MM.1S (cell line): ENCODE results near the gene KCND2.

Source experiments
- DNase-seq: peaks from one replicate; pipeline ENCODE4 v3.0.0-alpha.2; 2015
- H2AFZ ChIP-seq: fragments of 300-600 bp; sonication (generic); 2 replicates; pipeline ENCODE4 v1.6.0; 2016; ENCODE audit warnings: antibody characterized with exemption, low read length
- H3F3A ChIP-seq: fragments of 300-600 bp; sonication (generic); 2 replicates; pipeline ENCODE4 v1.6.1; 2016; ENCODE audit warnings: mild to moderate bottlenecking, antibody characterized with exemption, low read length, moderate library complexity, mixed read lengths; ENCODE audit not compliant: insufficient read depth
- H3K27ac ChIP-seq: fragments of 300-600 bp; sonication (generic); 2 replicates; pipeline ENCODE4 v1.5.1; 2016; ENCODE audit warnings: mild to moderate bottlenecking, low read length
- H3K27me3 ChIP-seq: fragments of 300-600 bp; sonication (generic); replicated peaks from 2 replicates; pipeline ENCODE4 v1.6.0; 2016; ENCODE audit warnings: low read length; ENCODE audit not compliant: insufficient read depth
- H3K36me3 ChIP-seq: fragments of 300-600 bp; sonication (generic); replicated peaks from 2 replicates; pipeline ENCODE4 v1.6.1; 2016; ENCODE audit warnings: mild to moderate bottlenecking, low read length, mixed read lengths; ENCODE audit not compliant: insufficient read depth
- H3K4me1 ChIP-seq: fragments of 300-600 bp; sonication (generic); 2 replicates; pipeline ENCODE4 v1.6.1; 2016; ENCODE audit warnings: low read length, mixed read lengths
- H3K4me2 ChIP-seq: fragments of 300-600 bp; sonication (generic); 2 replicates; pipeline ENCODE4 v1.6.0; 2016; ENCODE audit warnings: low read depth, low read length
- H3K4me3 ChIP-seq: fragments of 300-600 bp; sonication (generic); 2 replicates; pipeline ENCODE4 v1.5.1; 2016; ENCODE audit warnings: low read length, mixed read lengths
- H3K79me2 ChIP-seq: fragments of 300-600 bp; sonication (generic); 2 replicates; pipeline ENCODE4 v1.6.1; 2016; ENCODE audit warnings: mixed run types, low read length, mixed read lengths
- H3K9ac ChIP-seq: fragments of 300-600 bp; sonication (generic); 2 replicates; pipeline ENCODE4 v1.6.1; 2016; ENCODE audit warnings: low read length, mixed read lengths
- H3K9me2 ChIP-seq: fragments of 300-600 bp; sonication (generic); replicated peaks from 2 replicates; pipeline ENCODE4 v1.6.1; 2016; ENCODE audit warnings: mild to moderate bottlenecking, low read length, mixed read lengths; ENCODE audit not compliant: insufficient read depth
- H3K9me3 ChIP-seq: fragments of 300-600 bp; sonication (generic); replicated peaks from 2 replicates; pipeline ENCODE4 v1.6.1; 2016; ENCODE audit warnings: mild to moderate bottlenecking, low read length, mixed read lengths; ENCODE audit not compliant: insufficient read depth
- H4K20me1 ChIP-seq: fragments of 300-600 bp; sonication (generic); 2 replicates; pipeline ENCODE4 v1.6.1; 2016; ENCODE audit warnings: mild to moderate bottlenecking, low read length, moderate library complexity, mixed read lengths; ENCODE audit not compliant: insufficient read depth
- CTCF ChIP-seq: fragments of 300-600 bp; sonication (generic); IDR thresholded peaks from 2 replicates; pipeline ENCODE4 v1.5.1; 2016; ENCODE audit warnings: antibody characterized with exemption, low read length, mixed read lengths
- EZH2 ChIP-seq: fragments of 300-600 bp; sonication (generic); optimal IDR thresholded peaks from 2 replicates; pipeline ENCODE3; 2017; ENCODE audit warnings: low read depth, mild to moderate bottlenecking, antibody characterized with exemption, low read length, mixed read lengths
- EZH2phosphoT487 ChIP-seq: fragments of 300-600 bp; sonication (generic); IDR thresholded peaks from 2 replicates; pipeline ENCODE4 v1.6.1; 2018; ENCODE audit warnings: antibody characterized with exemption, low read length

The KCND2 gene

DNA sequence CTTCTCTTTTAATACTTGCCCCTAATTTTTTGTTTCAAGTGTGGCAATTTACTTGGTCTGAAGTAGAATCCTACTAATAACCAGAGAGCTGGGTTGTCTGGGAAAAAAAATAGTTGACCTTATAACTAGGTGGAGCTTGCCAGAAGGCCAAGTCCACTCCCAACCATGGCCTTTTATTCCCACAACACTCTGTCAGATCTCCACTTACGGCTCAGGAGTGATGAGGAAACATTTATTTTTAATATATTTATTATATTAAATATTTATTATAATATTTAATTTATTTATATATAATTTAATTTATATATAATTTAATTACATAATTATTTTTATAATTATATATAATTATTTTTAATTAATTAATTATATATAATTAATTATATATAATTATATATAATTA, 526.2 kb downstream of the KCND2 start:
- Histone ChIP-seq H3K27me3 (no peaks in the 10 kb centered on the region), H3K4me1 (peaks cover 3% of the 10 kb centered on the region; the same call in 1 of the 2 replicates), H3K79me2 (no peaks in the 10 kb centered on the region), H4K20me1 (no peaks in the 10 kb centered on the region), H3K36me3 (no peaks in the 10 kb centered on the region), H3F3A (no peaks in the 10 kb centered on the region), H3K9ac (no peak overlapping the region), H2AFZ (no peak overlapping the region), H3K27ac (no peak overlapping the region), H3K9me2 (no peaks in the 10 kb centered on the region), H3K4me3 (no peak overlapping the region), H3K9me3 (no peaks in the 10 kb centered on the region), H3K4me2 (no peak overlapping the region)
- DNase-seq, result no peak
- TF ChIP-seq CTCF, result no peak
- TF ChIP-seq EZH2, result no peak
- TF ChIP-seq EZH2phosphoT487, result no peak
